ENCODE results near the gene TDRD15.

DNA sequence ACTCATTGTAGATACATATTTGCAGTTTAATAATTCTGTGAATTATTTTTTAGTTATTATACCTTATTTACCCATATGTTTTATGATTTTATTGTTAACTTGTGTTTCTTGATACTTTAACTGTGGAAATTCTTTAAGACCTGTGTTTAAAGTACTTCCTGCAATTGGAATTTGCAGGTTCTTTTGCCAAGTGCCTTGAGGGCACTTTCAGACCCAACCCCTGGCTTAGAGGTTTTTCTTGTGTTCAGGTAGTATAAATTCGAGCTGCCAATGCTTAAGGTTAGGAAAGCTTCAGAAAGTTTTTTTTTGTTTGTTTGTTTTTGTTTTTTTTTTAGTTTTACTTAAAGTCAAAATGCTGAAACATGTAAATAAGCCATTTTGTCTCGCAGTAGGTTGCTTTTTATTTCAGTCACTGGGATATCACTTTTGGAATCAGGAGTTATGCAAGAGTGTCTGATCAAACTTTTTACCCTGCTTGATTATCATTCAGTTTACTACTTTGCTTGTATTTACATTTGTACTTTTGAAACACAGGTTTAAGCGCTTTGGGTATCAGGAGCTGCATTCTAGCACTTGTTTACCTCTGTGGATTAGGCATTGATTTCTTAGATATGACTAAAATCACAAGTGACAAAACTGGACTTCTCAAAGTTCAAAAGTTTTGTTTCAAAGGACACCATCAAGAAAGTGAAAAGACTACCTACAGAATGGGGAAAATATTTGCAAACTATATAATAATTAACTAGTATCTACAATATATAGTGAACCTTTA is 31.8 kb downstream of the TDRD15 start:
- TF ChIP-seq JUNB (IDR thresholded peaks at IDR 0.05; ENCODE audit: unreplicated experiment): no peak
- no peak for TF ChIP-seq CREB1 (CRISPR knock-in tag; IDR thresholded peaks at IDR 0.05; ENCODE audit: low read depth)
